M059J (cell line): Measurements from ENCODE around the gene BTBD19. TPM values are rescaled to one million over a fixed set of nuclear protein-coding genes. Genes with fewer than 3 reads are reported as not detected.
"Not testable (repeated sequence)": the region's sequence is repeated elsewhere in the genome, so short reads cannot be mapped to it uniquely, and the experiment has no call there.

Source experiments
- DNase-seq: peaks from one replicate; pipeline ENCODE4 v3.0.0-alpha.2; 2012; ENCODE audit warnings: low read depth
- total RNA-seq: library from RNA; depleted of rRNA; stranded (reverse); fragments of >200 nt; shearing (Covaris generic); gene quantifications from 2 replicates; pipeline ENCODE4 v1.2.3, GENCODE V29; 2014

BTBD19 gene
- total RNA-seq, 1 experiment from 2014 or later: 4.3 TPM

DNA sequence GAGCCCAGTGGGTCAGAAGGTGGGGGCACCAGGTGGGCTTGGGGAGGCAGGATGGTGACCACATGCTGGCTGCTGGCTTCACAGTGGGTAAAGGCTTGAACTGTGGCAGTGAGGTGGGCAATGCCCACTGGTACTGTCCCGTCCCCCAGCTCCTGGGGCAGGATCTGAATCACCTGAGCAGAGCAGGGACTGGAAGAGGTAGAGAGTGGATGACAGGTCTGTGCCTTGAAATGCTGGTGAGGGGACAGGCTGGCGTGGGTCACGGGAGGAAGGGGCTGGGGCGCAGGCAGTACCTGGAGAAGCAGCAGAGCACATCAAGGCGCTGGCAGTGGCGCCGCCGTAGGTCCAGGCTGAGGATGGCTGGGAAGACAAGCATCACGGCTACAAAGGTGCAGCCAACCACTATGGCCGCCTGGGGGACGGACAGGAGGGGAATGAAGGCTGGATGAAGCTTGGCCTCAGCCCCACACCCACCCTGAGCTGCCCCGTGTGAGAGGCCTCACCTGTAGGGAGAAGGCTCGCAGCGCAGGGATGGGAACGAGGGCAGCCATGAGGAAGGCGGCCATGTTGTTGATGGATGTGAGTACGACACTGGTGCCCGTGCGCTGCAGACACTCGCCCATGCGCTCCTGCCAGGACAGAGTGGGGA, 19.8 kb downstream of the BTBD19 start:
- DNase-seq: no peak

- no peak for DNase-seq
These were observed 20.6 kb downstream of the BTBD19 start for GRCh38 chr1:44828841-44829440.

DNA sequence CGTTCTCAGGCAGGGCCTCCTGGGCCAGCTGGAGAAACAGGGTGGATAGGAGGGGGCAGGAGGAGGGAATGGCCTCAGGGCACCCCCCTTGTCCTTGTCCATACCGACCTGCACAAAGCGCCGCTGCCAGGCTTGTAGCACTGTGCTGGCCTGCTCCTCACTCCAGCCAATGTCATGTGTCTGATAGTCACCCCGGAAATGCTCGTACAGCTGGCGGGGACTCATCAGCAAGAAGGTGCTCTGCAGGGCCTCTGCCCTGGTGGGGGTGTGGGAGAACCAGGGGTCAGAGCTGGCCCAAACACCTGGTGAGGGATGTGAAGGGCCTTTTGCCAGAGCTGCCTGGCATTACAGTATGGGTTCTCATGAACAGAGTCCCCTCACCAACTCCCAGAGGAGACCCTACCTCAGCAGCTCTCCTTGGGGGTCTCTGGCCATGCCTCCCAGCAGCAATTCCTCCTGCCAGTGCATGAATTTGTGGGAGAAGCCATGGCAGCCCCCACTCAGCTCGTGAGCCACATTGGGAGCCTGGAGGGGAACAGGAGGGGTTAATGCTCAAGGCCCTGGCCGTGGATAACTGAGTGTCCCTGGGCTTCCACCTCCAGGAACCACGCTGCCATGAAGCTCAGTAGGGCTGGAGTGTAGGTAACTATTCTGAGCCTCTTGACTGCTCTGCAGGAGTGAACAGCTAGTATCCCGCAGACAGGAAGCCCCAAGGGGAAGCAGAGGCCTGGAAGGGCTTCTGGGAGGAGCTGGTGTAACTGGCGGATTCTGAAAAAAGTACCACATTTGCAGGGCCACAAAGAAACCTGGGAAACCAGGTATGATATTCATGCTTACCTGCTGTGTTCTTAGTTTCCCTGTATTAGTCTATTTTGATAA, 21.4 kb downstream of the BTBD19 start:
- DNase-seq: no peak

DNA sequence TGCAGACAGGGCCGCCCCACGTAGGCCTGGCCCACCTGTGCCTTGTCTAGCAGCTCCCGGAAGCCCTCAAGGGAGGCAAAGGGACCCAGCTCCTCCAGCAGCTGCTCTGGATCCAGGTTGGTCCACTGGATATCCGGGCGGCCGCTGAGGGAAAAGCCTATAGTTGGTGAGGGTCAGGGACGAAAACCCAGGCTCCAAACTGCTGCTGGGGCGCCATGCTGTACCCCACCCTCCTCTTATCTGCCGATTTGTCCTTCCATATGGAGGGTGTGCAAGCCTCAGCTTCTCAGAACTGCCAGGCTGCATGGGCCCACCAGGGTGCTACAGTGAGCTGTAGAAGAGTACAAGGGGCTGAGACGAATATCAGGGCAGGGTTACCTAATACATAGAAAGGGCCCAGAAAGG, 22.6 kb downstream of the BTBD19 start:
- no peak for DNase-seq

DNA sequence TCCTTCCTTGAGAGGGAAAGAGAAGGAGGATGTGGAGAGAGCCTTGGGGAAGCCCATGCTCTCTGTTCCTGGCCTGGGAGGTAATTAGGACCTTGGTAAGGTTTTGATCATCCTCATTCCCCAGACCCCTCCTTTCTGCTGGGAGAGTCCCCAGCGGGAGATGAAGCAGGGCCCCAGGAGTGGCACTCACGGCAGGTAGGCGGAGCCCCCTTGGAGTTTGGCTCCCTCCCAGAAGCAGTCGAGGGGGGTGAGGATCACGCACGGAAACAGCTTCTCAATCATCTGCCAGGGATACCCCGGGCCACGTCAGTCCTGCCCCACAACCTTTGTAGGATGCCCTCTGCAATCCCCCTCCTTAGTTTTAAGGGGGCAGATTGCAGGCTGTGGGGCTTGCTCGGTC, 23.2 kb downstream of the BTBD19 start:
- DNase-seq: no peak

DNA sequence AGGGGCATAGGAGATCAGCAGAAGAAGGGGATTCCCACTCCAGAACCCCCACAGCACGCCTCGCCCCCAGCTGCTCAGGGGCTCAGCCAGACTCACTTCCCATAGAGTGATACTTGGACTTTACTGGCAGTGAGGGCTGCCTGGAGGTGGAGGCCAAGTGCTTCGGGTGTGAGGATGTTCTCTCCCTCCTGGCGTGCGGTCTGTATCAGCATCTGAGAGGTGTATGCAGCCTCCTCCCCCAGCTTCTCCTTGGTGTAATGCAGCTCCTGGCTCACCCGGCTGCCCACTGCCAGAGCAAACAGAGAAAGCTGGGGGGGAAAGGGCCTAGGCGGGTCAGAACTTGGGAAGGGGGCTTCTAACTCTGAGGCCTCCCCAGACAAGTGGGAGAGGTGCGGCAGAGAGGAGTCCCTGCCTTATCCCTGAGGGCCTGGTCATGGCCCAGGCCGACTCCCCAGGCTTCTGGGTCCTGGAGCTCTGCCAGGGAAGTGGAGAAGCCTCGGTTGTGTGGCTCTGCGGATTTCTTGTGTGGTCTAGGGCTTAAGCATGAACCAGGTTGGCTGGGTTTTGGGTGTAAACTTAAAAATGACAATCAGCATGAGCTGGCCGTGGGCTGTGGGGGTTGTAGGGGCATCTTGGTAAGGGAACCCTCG, 23.9 kb downstream of the BTBD19 start:
- no peak for DNase-seq

GRCh38 chr1:44834328-44834727, 26.0 kb downstream of the BTBD19 start:
- no peak for DNase-seq

DNA sequence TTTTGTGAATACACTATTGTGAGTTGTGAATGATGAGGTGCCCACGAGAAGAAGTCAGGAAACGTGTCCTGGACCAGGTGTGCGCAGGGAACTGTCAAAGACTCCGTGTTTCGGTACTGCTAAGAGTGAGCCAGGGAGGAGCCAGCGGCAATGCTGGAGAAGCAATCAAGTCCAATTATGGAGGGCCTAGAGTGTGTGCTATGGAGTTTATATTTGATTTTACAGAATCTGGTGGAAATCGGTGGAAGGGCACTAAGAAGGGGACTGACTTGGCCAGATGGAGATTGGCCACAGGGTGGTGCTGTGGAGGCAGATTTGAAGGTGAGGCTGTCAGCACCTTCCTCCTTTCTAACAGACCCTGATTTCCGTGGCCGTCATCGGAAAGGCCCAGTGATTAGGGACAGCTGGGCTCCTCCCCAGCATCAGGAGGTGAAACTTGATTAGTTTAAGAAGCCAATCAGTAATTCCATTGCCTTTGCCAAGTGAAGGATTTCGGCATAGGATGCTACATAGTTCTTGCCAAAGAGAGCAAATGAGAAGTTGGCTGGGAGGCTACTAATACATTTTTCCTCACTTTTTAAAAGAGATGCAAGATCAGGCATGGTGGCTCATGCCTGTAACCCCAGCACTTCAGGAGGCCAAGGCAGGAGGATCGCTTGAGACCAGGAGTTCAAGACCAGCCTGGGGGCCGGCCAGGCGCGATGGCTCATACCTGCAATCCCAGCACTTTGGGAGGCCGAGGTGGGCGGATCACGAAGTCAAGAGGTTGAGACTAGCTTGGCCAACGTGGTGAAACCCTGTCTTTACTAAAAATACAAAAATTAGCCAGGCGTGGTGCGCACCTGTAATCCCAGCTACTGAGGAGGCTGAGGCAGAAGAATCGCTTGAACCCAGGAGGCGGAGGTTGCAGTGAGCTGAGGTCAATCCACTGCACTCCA, 27.7 kb downstream of the BTBD19 start:
- DNase-seq: peak; percentile 75

DNA sequence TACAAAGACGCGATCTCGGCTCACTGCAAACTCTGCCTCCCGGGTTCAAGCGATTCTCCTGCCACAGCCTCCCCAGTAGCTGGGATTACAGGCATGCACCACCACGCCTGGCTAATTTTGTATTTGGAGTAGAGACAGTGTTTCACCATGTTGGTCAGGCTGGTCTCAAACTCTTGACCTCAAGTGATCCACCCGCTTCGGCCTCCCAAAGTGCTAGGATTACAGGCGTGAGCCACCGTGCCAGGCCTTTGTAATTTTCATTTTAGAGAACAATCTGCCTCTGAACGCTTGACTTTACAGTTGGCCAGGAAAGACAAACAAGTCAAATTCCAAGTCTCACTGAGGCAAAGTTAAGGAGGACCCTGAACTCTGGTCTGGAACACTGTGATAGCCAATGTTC, 30.0 kb downstream of the BTBD19 start:
- not testable (repeated sequence) for DNase-seq

DNA sequence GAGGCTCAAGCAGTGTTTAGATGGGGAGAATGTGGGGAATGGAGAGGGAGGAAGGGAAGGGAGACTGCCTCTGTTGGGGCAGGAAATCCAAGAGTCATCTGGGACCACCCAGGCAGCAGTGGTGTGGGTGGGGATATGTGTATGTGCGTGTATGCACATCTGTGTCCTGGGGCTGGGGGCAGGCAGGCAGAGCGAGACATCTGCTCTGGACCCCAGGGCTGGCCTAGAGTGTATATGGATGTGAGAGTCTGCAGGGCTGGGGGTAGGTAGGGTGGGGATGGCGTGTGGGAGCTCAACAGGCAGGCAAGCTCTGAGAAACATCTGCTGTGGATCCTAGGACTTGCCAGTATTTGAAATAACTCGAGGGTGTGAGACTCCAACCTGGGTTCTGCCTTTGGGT, 31.3 kb downstream of the BTBD19 start:
- no peak for DNase-seq

DNA sequence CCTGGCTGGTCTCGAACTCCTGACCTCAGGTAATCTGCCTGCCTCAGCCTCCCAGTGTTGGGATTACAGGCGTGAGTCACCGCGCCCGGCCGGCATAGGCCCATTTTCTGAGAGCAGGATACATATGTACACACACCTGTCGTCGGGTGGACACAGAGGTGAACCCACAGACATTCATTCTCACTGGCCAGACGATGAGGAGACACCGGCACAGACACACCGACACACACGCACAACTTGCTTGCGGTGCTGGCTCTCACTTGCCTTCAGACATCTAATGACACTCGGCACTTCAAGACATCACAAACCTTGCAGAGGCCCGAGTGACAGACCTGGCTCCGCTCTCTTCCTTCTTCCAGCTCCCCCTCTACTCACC, 34.2 kb downstream of the BTBD19 start:
- DNase-seq: no peak

DNA sequence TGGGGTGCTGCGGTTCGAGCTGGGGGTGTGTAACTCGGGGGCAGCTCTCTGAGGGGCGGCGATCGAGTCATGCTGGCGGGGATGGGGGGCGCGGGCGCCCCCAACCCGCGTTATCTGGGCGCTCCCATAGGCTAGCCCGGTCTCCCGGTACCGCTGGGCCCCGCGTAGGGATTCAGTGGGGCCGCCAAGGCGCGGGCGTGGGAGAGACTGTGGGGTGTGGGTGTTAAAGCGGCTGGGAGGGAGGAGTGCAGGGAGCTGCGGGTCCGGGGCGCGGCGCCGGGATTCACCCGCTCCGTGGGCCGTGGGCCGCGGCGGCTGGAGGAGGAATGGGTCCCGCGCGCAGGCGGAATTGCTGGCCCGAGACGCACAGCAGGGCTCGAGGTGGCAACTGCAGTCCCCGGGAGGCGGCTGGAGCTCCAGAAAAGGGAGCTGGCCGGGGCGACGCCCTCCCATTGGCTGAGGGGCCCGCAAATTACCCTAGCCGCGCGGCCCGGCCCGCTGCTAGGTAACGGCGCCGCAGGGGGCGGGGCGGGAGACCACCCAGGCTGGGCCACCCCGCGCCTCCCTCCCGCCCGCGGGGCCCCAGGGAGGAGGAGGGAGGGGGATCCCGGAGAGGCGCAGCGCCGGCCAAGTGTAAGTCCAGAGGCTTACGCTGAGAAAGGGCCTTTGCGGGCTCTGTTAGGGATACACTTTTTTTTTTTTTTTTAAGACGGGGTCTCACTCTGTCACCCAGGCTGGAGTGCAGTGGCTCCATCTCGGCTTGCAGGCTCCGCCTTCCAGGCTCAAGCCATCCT, 34.7 kb downstream of the BTBD19 start, which contains the start of gene PTCH2:
Gene PTCH2, minus strand, starts transcription at position 392 of the 794 bp plus-strand sequence. Its CDS starts 321 bp downstream, at position 71.
- DNase-seq: peak; percentile 57

DNA sequence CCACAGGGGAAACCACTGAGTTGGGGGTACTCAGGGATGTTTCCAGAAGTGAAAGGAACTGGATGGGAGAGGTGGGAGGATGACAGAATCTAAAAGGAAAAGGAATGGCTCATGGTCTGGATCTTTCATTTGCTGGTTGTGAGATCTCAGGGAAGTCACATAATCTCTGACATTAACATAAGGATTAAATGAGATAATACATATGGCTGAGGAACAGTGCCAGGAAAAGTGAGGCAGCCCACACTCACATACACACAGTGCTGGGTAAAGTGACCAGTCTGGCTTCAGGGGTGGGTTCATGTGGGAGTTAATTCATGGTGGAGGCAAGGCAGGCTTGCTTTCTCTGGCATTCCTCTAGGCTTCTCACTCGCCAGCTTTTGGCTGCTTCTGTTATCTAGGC, 38.7 kb downstream of the BTBD19 start:
- DNase-seq: no peak

DNA sequence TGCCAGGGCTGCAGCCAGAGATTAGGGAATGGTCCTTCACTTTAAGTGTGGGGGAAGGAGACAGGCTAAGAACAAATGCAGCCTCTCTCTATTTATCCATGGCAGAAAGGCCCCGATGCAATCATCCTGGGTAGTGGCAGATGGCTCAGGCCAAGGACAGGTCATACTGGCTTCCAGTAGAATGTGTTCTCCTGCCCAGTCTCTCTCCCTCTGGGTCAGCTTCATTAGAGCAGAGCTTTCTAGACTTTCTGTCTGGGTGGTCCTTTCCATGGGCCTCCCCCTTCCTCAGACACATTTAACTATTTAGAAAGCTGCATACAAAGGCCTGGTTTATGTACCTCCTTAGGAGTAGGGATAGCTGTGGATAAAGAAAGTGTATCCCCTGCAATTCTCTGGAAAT, 39.5 kb downstream of the BTBD19 start:
- DNase-seq: no peak

- DNase-seq: no peak
These were observed 40.3 kb downstream of the BTBD19 start for GRCh38 chr1:44848456-44849181.

DNA sequence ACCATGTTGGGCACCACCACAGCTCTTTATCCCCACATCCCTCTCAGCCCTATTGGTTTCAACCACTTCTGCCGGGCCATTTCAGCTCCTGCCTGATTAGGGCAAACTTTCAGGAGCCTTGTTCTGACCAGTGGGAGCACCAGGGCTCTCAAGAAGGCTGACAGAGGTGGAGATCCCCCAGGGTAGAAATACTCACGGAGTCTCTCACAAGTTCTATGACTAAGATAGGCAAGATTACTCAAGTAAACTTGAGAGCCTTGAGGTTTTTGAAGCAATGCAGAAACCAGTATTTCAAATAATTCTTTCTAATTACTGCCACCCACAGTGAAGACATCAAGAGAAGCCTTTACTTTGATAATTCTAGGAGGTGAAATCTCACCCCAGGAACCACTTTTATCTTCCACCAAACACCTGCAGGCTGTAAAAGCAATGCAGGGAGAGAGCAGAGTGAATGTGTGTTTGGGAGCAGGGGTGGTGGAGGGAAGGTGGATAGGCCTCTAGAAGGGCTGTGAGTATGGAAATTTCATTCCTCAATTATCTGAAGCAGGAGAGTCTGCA, 41.3 kb downstream of the BTBD19 start:
- DNase-seq: peak; percentile 19

GRCh38 chr1:44851308-44851707, 43.0 kb downstream of the BTBD19 start:
- DNase-seq: no peak

- no peak for DNase-seq
These were observed 44.9 kb downstream of the BTBD19 start for GRCh38 chr1:44853201-44853600.

- DNase-seq: no peak
These were observed 46.6 kb downstream of the BTBD19 start for GRCh38 chr1:44854970-44855369.
